ENCODE measurements around the gene ARMC7. TPM values are rescaled to one million over a fixed set of nuclear protein-coding genes. Genes with fewer than 3 reads are reported as not detected.
A peak's percentile ranks its signal among the peaks of the same experiment; 100 is the strongest.
"Not testable (repeated sequence)": the region's sequence is repeated elsewhere in the genome, so short reads cannot be mapped to it uniquely, and the experiment has no call there.

The ARMC7 gene
- polyA plus RNA-seq (2013, experiment 1 of 2; ENCODE audit: insufficient read length) = 8.8 TPM
- 9.6 TPM for polyA plus RNA-seq (2013, experiment 2 of 2; ENCODE audit: insufficient read length)

DNA sequence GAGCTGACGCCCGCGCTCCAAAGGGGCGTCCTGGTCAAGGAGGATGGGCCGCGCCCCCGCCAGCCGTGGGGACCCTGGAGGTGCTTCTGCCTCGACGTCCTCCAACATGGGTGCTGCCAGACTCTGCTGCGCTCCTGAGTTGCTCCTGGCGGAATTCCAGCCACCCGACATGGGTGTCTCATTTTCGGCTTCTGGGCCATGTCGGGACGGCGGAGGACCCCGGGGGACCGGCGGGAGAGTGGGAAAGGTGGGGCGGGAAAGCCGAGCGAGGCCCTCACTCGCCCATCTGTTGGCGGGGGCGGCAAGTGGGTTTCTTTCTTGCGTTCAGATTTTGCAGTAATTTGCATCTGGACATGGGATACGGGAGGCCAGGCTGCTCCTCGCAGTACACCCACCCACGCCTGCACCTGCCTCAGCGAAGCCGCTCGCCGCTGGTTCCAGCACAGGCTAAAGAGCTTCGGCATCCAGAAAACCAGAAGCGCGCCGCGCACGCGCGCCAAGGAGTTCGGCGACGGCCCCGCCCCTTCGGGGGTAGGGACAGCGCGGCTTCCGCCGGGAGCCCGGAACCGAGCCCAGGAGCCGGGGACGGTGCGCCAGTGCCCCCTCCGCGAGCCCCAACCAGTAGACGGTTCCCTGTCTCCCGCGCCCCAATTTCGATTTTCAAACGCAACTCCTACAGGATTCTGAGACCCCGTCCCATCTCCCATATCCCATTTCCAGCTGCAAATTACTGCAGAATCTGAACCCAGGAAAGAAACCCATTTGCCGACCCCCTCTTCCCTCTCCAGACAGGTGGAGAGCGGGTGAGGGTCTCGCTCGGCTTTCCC is at the start of gene ARMC7:
ARMC7 (plus strand) TSS at position 563 of the 827 bp plus-strand sequence. CDS start 320 bp downstream, outside the sequence.
- DNase-seq = peak; percentile 77

DNA sequence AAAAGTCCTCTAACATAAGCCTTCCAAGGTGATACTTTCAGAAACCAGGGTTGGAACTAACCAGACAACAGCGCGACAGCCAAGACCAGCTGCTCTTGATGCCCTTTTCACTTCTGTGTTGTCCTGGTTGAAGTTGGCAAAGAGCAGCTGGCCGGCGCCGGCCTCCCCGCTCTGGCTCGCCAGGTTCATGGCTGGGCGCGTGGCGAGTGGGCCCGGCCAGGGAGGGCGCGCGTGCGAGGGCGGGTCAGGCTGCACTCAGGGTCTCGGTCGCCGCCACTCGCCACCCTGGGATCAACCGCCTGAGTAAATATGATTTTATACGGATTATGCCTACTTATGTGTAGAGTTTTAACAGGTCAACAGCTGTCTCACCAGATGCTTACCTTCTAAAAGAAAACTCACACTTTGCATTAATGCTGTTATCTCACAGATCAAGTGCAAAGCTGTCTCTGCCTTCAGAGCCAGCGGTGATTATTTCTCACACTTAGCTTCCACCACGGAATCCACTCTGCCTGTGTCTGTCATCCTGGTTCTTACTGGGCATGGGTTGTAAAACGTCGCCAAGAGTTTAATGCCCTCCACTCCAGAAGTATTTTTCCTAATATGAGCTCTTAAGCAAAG is 49.2 kb upstream of the ARMC7 start:
- DNase-seq = no peak

DNA sequence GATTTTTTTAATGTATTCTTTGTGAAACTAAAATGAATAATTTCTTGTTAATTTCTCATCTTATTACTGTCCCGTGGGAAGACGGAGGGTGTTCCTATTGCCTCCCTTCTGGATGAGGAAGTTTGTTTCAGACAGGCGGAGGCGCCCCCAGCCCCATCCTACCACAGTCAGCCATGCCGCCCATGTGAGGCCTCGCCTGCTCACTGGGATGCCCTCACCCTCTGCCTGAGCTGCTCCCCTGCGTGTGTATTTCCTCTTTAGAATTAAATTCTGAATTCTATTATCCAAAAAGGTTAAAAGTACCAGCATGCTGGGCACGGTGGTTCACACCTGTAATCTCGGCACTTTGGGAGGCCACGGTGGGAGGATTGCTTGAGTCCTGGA is 48.7 kb upstream of the ARMC7 start:
- DNase-seq = no peak

DNA sequence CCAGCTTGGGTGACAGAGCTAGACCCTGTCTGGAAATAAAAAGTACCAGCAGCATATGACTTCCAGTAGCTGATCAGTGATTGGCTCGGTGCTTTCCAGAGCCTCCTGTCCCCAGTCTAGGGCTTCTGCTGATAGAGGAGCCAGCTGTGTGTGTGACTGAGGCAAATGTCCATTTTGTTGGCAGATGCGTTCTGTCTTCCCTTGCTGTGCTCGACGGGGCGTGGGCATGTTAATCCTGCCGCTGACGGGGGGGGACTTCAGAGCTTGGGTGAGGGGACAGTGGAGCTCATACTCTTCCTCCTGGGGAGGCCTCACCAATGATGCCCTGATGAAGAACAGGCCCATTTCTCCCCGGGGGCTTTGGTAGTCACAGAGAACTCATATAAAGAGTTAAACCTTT is 48.2 kb upstream of the ARMC7 start:
- no peak for DNase-seq

DNA sequence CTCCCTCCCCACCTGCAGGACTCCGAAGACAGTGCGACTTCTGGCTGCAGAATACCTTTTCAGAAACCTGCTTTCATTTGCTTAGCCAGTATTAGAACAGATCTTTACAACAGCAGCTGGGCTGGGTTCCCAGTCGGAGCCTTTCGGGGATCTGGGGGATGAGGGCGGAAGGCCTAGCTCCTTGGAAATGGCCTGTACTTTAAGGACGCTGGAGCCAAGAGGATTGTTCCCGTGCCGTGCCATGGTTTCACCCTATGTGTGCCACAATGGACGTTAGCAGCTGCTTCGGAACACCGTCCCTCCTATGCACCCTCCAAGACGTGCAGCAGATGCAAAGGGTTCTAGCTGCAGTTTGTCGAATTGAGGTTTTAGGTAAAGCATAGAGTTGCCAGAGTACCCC is 46.6 kb upstream of the ARMC7 start:
- DNase-seq = no peak

DNA sequence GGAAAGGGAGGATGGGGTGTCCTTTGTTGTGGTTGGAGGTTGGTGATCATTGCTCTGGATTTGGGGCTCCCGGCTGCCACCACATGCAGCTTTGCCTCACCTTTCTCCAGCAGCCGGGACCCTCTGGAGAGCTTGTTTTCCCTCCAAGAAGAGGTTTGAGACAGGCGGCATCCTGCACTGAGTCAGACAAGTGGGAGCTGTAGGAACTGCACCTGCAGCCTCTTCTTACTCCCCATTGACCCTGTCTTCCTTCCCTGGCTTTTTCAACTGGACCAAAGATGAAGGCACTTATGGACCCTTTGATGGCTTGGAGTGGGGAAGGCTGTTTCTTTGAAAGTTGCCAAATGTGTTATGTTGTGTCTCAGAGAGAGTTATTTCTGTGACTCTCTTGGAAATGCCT is 46.1 kb upstream of the ARMC7 start:
- no peak for DNase-seq

DNA sequence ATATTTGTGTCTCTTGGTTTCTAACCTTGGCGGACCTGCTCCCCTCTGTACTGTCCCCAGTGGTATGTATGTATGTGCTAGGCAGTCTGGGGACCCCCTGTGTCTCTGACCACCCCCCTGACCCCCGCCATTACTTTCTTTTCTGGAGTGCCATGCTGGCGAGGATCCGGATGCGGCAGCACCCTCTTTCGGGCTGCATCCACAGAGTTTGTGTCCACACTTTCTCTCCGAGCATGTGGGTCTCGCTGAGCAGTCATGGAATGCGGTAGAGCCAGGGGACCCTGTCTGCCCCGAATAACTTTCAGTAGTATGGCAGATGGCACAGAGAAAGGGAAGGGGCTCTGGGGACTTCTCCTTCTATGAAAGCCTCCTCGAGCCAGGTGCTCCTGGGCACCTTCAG is 45.7 kb upstream of the ARMC7 start:
- no peak for DNase-seq

DNA sequence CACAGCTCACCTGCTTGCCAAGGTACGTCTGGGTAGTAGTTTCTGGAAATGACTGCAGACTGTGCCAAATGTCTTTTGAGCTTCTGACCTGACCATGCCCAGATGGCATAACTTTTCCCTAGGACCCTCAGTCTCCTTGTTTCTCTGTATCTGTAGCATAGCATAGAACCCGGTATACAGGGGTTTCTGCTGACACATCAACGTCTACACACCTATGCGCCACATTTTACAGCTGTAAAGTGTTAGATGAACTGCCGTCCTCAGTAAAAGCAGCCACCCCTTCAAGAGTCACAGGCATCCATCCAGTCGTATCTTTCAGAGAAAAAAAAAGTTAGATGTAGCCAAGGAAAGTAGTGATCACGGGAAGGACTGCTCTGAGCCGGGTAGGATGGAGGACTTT is 45.3 kb upstream of the ARMC7 start:
- DNase-seq = no peak

DNA sequence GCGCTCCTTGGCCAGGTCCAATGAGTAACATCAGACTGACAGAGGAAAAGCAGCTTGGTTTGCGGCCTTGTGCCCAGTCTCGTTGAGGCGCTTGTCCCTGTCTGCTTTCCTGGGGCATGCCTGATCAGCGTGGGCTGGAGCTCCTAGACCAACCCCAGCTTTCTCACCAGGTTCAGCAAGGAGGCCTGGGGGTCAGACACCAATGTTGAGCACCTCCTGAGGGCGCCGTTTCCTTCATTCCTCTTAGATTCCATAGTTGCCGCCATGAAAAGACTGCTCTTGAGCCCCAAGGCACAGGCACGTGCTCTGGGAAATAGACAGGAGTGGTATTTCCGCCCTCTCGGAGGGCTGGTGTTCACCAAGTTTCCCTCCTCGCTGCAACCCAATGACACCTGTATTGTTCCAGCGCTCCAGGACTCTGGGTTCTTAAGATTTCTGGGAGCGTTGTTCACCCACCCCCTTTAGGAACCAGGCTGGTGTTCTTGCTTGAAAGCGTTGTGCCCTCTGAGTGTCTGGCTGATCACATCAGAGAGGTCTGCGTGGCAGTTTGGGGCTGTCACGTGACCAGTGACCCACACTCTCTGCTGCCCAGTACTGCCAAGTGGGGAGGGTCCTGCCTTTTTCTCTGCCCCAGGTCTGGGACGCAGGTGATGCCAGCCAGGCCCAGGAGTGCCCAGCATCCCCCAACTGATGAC is 44.8 kb upstream of the ARMC7 start:
- no peak for DNase-seq

DNA sequence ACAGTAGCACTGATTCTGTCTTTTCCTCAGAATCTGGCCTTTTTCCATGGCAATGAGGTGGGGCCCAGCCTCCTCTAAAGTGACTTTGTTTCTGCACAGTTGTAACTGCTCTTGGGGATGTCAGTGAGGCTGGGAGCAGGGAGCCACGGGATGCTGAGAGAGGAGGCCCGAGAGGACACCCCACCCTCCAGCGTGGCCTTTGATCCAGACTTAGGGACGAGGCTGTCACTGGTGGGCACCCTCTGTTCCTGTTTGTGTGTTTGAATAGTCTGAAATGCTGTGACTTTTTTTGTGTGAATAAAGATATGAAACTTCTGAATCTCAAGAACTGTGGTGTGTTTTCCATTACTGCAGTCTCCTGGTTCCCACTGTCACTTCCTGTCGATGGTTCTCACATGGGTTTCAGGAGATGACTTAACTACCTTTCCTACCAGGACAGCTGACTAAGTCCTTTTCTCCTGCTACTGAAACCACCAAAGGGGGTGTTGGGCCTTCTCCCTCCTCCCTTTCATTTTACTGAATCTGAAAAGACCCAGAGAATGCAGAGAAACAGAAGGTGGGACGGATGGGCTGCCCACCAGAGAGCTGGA is 44.1 kb upstream of the ARMC7 start:
- DNase-seq = peak; percentile 40

DNA sequence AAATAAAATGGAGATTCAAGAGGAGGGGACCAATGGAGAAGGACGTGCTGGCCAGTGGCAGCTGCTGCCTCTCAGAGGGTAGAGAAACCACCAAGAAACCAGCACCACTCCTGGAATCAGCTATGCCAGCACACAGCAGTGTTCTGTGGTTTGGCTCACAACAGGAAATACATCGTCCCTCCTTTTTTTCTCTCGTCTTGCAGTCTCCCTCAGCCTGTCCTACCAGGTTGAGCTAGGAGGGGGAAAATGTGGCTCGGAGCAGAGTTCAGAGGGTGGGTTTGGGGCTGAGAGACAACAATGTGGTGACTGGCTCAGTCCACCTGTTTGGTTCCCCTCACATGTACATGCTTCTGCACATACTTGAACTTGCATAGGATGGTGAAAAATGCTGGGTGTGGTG is 41.9 kb upstream of the ARMC7 start:
- no peak for DNase-seq

DNA sequence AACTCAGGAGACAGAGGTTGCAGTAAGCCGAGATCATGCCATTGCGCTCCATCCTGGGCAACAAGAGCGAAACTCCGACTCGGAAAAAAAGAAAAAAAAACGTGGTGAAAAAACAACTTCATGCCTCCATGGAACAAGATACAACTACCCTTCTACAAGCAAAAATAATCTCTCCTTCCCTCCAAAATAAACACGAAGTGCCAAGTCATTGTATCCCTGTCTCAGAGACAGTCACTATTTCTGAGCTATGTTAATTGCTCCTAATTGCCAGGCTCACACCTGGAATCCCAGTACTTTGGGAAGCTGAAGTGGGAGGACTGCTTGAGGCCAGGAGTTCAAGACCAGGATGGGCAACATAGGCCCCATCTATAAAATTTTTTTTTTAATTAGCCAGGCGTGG is 41.0 kb upstream of the ARMC7 start:
- DNase-seq = no peak

DNA sequence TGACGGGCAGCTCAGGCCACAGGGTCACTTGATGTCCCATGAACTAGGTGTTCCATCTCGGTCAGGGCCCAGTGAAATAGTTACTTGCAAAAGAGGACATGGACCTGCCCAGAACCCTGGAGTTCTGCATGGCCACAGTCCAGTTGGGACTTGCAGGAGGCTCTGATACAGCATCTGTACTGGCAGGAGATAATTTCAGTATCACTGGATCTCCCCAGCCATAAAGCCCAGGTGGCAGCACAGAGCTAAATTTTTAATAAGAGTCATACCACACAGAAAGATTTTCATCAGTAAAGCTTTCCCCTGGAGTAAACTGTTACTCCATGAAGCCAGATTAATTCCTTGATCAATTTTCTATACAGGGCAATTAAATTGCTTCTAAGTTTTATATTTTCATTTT is 40.0 kb upstream of the ARMC7 start:
- DNase-seq = no peak

DNA sequence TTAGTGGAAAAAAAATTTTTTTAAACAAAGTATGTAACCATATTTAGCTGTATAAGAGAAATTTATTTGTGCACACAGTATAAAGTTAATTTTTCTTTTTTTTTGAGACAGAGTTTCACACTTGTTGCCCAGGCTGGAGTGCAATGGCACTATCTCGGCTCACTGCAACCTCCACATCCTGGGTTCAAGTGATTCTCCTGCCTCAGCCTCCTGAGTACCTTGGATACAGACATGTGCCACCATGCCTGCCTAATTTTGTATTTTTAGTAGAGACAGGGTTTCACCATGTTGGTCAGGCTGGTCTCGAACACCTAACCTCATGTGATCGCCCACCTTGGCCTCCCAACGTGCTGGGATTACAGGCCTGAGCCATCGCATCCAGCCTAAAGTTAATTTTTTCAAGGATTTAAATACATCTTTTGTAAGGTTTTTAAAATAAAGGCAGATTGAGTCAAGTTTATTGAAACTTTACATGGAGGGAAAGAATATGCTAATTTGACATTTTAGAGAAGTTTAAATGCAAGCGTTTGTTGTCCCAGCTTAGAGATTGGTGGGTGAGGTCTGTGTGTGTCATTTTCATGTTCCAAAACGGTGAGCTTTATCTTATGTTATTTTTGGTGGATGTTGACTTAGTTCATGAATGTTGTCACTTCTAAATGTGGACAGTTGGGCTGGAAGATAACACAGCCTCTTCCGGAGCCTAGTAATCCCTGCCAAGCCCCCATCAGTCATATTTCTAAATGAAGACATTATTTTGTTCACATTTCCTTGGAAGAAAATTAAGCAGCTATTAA is 38.1 kb upstream of the ARMC7 start:
- not testable (repeated sequence) for DNase-seq

DNA sequence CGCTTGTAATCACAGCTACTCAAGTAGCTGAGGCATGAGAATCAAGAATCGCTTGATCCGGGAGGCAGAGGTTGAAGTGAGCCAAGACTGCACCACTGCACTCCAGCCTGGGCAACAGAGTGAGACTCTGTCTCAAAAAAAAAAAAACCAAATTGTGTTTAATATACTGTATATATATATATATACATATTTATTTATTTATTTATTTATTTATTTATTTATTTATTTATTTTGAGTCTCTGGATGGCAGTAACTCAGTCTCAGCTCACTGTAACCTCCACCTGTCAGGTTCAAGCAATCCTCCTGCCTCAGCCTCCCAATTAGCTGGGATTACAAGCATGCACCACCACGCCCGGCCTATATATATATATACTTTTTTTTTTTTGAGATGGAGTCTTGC is 36.9 kb upstream of the ARMC7 start:
- DNase-seq = not testable (repeated sequence)

DNA sequence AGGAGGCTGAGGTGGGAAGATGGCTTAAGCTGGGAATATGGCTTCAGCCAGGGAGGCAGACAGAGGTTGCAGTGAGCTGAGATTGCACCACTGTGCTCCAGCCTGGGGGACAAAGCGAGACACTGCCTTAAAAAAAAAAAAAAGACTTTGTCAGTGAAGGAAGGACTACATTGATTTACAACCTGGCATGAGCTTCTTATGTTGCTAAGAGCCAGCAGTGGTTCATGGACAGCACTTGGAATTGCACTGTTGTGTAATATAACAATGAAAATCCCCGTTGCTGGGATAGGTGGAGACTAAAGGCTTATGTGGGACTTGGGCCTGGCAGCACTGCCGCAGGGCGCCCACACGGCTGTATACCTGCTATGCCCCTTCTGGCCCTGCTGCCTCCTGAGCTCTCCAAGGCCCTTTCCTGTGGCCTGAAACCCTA is 36.1 kb upstream of the ARMC7 start:
- peak; percentile 54 for DNase-seq

DNA sequence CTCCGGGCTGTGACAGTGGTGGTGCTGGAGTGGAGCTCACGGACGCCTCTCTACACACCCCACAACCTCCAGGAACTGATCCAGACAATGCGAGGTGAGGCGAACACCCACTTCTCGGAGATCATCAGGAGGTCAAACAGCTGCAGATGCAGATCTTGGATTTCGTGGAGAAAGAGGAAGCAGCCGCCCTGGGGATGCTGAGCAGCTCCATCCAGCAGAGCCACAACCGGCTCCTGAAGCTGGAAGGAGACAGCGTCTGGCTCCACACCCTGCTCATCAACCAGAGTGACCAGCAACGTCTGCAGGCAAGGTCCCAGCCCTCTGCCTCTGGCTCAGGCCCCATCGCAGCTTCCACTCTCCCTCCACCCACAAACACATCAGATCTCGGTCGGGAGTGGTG is 35.2 kb upstream of the ARMC7 start:
- DNase-seq = no peak

DNA sequence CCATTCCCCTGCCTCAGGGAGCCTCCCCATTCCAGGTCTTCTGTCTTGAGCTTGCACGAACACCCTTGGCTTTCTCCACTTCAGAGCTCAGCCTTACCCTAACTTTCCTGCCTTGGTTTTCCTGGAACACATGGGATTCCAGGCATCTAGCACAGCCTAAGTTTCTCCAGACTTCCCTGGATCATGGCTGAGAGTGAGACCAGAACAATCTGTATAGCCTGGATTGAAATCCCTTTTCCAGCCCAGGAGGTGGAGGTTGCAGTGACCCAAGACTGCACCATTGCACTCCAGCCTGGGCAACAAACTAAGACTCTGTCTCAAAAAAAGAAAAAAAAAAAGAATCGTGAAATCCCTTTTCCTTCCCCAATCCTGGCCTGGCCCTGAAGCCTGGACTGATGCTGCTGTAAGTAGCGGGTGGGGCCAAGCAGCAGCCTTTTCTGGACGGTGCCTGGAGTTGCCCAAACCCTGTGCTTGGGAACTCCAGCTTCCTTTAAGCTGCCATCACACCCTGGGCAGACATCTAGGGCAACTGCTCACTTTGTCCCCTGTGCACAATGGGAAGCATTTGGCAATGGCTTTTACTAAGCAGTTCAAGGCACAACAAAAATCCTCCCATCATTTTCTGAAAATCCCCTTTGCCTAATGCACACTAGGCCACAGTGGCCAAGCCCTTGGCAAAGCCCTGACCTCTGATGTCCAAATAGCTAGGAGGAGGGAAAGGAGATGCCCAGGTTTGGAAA is 34.0 kb upstream of the ARMC7 start:
- DNase-seq = no peak

DNA sequence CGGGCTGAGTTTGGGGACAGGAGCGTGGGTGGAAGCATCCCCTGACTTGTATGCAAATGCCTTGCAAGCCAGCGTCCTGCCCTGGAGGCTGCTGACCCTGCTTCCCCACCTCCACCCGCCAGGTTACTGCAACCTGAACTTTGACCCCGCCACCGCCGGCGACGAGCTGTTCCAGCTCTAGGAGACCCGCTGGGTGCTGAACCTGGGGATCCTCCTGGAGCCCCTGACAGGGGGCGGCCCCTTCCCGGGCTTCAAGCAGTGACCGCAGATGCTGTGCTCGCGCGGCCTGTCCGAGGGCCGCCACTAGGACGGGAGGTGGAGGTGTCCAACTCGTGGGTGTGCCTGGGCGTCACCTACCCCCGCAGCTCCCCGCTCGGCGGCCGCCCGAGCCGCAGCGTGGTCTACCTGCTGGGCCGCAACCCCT is 32.7 kb upstream of the ARMC7 start:
- DNase-seq = no peak

DNA sequence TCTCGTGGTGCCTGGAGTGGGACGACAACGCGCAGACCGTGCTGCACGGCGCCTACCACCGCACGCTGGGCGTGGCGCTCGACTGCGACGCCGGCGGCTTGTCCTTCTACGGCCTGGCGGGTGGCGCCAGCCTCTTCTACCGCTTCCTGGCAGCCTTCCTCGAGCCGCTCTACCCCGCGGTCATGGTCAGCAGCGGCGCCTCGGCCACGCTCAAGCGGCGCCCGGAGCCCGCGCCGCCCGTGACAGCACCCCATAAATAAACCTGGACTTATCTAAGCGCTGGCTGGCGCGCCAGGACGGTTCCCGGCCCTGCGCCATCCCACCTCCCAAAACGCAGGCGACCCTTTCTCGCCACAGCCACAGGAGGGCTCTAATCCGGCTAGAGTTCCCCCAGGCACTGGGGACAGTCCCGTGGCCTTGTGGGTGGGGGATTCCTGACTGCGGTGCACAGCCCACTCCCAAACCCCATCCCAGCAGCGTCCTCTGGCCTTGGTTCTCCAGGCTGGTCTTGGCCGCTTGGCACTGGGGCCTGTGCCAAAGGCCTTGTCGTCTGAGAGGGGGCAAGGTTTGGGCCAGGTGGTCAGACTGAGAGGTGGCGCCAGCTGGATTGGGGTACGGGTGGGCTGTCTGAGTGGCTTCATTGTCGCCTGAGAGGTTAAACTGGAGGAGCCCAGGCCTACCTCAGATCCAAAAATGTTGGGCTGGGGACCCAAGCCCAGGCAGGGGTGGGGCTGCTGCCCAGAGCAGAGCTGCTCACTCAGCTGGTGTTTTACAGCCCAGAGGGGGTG is 32.1 kb upstream of the ARMC7 start:
- DNase-seq = no peak

All from fibroblast of skin of abdomen (primary cell).